Frontal cortex (tissue), 4 donors: Measurements from ENCODE around the gene NEDD4L. TPM values are rescaled to one million over a fixed set of nuclear protein-coding genes. Genes with fewer than 3 reads are reported as not detected.

Experiments used
- DNase-seq, 2 donors: peaks; one replicate each; pipeline ENCODE4 v3.0.0; 2012; ENCODE audit warnings: low spot score in 2 of 2
- FAIRE-seq: peaks from 2 replicates; lab custom pipeline; 2012; peaks lifted over from hg19 to GRCh38; lab: Jason Lieb, UNC
- small RNA-seq: library from RNA; depleted of rRNA; stranded (forward); fragments of <200 nt; gene quantifications from one replicate; pipeline ENCODE3, GENCODE V24; 2014
- total RNA-seq: library from RNA; depleted of rRNA; stranded (reverse); fragments of >200 nt; gene quantifications from one replicate; pipeline ENCODE4 v1.2.3, GENCODE V29; 2014
- donor health status: control.
- donor health status: control.
- donor health status: control.

The NEDD4L gene
- total RNA-seq, 1 donor from 2014 or later: 108 TPM

GRCh38 chr18:58438958-58439300 lies 394.9 kb downstream of the NEDD4L start:
- DNase-seq: no peak
- FAIRE-seq: no peak

- no peak for FAIRE-seq
Observed at GRCh38 chr18:58443671-58444070, 399.6 kb downstream of the NEDD4L start.

GRCh38 chr18:58446391-58447060 lies 402.5 kb downstream of the NEDD4L start:
- DNase-seq: no peak
- FAIRE-seq: no peak

More at GRCh38 chr18:58443671-58444070, 399.6 kb downstream of the NEDD4L start:
- no peak for DNase-seq

DNA sequence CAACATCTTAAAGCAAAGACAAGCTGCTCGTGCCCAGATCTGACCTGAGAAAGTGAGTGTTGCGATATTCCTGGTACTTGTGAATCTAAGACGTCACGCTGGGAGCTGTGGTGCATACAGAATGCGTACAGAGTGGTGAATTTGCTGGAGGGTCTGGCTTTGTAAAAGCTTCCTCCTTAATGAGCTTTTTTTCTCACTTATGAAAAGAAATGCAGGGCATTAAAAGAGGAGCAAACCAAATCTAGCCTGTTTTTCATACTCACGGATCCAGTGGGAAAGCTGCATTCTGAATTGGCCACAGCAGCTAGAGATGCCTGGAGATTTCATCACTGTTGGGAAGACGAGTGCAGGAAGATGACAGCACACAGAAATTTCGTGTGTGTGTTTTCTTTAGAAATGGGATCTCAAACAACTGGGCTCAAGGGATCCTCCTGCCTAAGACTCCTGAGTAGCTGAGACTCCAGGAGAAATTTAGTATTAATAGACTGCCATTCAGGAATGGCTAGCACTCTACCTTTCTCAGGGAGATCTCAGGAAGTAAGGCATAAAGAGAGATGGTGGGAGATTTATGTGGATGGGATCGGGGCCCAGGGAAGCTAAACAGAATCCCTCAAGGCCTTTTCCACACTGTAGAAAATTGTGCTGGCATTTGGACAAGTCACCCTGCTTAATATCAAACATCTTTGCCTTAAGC lies 403.5 kb downstream of the NEDD4L start:
- FAIRE-seq (no peak), DNase-seq (no peak)

DNA sequence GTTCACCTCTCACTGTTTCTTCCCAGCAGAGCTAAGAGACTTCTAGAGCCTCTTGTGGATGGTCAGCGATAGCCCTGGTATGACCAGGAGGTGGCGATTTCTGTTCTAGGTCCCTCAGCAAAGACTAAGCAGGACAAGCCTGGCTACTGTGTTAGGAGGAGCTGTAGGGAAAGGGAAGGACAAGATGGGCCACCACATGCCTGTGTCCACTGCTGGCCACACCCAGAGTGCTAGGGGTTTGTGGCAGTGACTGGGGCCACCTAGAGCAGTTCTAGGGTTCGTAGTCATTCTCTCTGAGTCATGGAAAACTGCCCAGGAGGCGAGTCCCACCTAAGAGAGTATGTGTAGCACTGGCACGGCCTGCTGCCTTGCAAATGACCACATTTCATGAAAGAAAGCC lies 405.4 kb downstream of the NEDD4L start:
- FAIRE-seq (no peak), DNase-seq (no peak)

Small RNA genes within 50 kb of the gene (small RNA-seq; reads per million reads assigned to genes)
- gene HMGN1P30: not detected
- not detected for gene MIR3591

Other genes starting within 250 kb of the NEDD4L start
- gene ATP8B1, start 240.9 kb upstream of the NEDD4L start, total RNA-seq: 5.7 TPM